ENCODE results near the gene CDHR1.
"Not testable (repeated sequence)": the region's sequence is repeated elsewhere in the genome, so short reads cannot be mapped to it uniquely, and the experiment has no call there.

CDHR1 gene

DNA sequence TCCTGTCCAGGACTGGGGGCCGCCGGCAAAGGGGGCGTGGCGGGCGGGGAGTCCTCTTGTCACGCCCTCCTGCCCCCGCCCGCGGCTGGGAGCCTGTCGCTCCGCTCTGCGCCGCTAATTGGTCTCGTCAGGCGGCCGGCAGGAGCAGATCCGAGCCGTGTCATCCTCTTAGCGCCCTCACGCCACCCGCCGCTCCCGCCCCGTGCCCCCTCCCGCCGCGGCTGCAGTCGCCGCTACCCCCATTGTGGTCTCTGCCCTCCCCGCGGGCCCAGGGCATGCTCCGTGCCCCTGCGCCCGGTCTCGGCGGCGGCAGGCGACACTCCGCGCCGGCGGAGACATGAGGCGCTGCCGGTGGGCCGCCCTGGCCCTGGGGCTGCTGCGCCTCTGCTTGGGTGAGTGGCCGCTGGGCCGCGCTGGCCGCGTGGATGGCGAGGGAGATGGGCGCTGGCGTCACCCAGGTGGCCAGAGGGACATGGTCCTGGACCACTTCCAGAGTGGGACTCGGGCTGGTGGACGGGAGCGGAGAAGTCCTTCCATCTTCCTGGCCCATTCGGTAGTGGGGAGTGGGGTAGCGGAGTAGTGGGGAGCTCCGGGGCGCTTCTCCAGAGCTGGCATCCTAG lies at the start of gene CDHR1:
CDHR1 (plus strand) TSS at position 114 of the 620 bp plus-strand sequence; CDS start at position 338, 224 bp downstream.
- DNase-seq (ENCODE audit: low read depth), result no peak

- no peak for DNase-seq (ENCODE audit: low read depth)
Observed at GRCh38 chr10:84147347-84147746, 47.0 kb upstream of the CDHR1 start.

DNA sequence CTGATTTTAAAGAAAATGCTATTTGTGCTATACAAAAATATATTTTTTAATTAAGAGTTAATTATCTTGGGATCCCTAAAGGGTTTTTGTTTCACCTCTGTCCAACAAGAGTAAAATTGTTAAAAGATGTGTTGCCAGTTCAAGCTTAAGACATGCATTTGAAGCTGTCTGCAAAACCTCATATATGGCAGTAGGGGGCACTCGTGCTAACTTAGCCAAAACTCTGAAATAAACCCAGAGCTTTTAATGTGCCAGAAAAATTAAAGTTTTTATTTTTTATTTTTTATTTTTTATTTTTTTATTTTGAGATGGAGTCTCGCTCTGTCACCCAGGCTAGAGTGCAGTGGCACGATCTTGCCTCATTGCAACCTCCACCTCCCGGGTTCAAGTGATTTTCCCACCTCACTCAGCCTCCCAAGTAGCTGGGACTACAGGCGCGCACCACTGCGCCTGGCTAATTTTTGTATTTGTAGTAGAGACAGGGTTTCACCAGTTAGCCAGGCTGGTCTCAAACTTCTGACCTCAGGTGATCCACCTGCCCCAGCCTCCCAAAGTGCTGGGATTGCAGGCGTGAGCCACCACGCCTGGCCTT lies 46.2 kb upstream of the CDHR1 start:
- DNase-seq (ENCODE audit: low read depth), result peak; percentile 9

DNA sequence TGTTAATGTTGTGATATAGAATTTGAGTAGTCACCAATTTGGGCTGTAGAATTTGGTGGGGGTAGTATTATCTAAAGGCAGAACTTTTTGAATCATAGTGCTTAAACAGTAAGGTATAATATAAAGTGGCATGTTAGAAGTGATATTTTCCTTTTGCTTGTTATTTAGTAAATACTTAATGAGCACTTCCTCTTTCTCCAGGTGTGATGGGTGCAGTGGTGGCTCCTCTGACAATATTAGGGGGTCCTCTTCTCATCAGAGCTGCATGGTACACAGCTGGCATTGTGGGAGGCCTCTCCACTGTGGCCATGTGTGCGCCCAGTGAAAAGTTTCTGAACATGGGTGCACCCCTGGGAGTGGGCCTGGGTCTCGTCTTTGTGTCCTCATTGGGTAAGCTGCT lies 44.5 kb upstream of the CDHR1 start:
- no peak for DNase-seq (ENCODE audit: low read depth)

DNA sequence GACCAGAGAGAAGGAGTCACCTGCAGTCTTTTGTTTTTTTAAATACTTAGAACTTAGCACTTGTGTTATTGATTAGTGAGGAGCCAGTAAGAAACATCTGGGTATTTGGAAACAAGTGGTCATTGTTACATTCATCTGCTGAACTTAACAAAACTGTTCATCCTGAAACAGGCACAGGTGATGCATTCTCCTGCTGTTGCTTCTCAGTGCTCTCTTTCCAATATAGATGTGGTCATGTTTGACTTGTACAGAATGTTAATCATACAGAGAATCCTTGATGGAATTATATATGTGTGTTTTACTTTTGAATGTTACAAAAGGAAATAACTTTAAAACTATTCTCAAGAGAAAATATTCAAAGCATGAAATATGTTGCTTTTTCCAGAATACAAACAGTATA lies 41.6 kb upstream of the CDHR1 start:
- DNase-seq (ENCODE audit: low read depth), result no peak

- no peak for DNase-seq (ENCODE audit: low read depth)
Observed at GRCh38 chr10:84155521-84155920, 38.8 kb upstream of the CDHR1 start.

GRCh38 chr10:84156009-84156408 lies 38.3 kb upstream of the CDHR1 start:
- DNase-seq (ENCODE audit: low read depth), result no peak

GRCh38 chr10:84156768-84157167 lies 37.6 kb upstream of the CDHR1 start:
- no peak for DNase-seq (ENCODE audit: low read depth)

- DNase-seq (ENCODE audit: low read depth), result no peak
Observed at GRCh38 chr10:84158061-84158460, 36.3 kb upstream of the CDHR1 start.

GRCh38 chr10:84158550-84158949 lies 35.8 kb upstream of the CDHR1 start:
- no peak for DNase-seq (ENCODE audit: low read depth)

DNA sequence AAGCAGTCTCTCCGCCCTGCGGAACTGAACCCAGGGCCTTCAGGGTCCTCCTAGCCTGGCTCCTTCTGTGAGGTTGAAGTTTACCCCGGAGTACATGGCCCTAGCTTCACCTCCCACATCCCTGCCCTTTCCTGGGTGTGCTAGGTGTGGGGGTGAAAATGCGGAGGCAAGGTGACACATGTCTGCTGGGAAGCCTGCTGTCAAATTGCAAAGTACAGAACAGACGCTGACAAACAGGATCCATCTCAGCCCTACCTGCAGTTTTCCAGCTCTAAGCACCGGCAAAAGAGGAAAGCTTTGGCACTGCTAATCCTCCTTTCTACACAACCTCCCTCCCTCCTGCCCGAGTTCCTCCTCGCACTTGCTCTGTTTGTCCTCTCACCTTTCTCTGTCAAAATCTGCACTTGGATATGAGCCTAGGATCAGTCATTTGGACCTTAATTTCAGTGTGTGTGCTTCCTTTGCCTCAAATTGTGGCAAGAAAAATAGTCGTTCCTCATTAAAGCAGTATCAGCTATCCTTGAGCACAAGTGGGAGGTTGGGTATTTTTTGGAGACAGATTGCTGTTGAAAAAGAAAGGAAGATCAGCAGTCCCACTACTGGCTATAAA lies 35.2 kb upstream of the CDHR1 start:
- DNase-seq (ENCODE audit: low read depth), result no peak

GRCh38 chr10:84160663-84161362 lies 33.5 kb upstream of the CDHR1 start:
- DNase-seq (ENCODE audit: low read depth), result no peak

- DNase-seq (ENCODE audit: low read depth), result no peak
Observed at GRCh38 chr10:84163996-84164395, 30.3 kb upstream of the CDHR1 start.

- no peak for DNase-seq (ENCODE audit: low read depth)
Observed at GRCh38 chr10:84164442-84164841, 29.9 kb upstream of the CDHR1 start.

DNA sequence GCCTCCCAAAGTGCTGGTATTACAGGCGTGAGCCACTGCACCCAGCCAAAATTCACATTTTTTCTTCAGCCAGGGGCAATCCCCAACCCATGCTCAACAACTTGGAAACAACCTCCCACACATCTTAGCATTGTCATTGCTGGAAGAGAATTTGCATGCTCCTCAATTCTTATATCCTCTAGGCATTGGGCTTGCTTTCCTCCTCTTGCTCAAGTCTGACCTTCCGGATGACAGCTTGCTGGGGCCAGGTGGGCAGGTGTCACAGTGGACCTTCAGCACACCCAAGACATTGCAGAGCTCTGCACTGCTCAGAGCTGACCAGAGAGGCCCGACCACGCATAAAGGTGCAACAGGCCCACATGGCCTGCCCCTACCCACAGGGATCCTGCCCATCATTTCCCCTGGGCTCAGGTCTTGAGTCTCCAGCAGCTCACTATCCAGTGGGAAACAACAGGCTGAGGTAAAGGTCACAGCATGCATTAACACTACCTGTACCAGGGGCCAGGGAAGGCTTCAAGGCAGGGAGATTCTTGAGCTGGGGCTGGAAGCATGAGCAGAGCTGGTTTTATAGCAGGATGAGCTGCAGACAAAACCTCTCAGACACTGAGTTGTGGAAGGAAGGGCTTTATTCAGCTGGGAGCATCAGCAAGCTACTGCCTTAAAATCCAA lies 27.6 kb upstream of the CDHR1 start:
- no peak for DNase-seq (ENCODE audit: low read depth)

DNA sequence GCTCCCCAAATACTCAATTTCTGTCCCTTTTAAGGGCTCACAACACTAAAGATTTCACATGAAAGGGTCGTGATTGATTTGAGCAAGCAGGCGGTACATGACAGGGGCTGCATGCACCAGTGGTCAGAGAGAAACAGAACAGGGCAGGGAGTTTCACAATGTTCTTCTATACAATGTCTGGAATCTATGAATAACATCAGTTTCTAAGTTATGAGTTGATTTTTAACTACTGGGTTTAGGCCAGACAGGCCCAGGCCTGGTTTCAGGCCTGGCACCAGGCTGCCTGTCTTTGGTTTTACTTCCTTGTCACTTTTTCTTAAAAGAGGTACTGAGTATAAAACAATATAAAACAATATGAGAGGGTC lies 27.1 kb upstream of the CDHR1 start:
- DNase-seq (ENCODE audit: low read depth), result not testable (repeated sequence)

DNA sequence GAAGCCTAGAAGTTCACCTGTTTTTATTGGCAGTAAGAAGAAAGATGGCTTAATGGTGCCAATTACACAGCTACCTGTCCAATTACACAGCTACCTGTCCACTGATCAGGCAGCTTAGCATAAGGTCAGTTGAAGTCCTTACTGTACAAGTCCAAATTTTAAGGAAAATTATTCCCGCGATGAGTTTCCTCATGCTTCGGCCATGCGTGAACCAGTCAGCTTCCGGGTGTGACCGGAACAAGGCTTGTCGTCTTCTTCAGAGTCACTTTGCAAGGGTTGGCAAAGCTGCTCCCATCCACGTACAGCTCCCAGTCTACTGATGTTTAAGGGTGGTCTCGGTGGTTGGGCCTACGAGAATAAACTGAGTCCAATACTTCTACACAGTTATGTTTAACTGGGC lies 26.0 kb upstream of the CDHR1 start:
- DNase-seq (ENCODE audit: low read depth), result not testable (repeated sequence)

DNA sequence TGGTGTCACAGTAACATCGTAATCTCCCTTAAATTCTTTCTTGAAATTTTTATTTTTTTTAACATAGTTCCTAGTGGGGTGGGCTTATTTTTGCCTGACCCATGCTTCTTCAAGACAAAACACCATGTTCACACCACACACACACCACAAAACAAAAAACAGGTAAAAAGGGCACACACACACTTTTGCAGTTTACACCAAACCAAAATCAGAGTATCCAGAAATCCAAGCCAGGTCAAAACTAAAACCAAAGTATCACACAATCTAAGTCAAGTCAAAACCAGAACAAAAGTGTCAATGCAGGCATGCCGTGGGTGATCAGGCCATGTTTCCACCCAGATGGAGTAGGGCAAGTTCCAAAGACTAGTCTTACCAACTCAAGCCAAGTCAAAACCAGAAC lies 23.1 kb upstream of the CDHR1 start:
- not testable (repeated sequence) for DNase-seq (ENCODE audit: low read depth)

- DNase-seq (ENCODE audit: low read depth), result not testable (repeated sequence)
Observed at GRCh38 chr10:84171700-84172466, 22.5 kb upstream of the CDHR1 start.

DNA sequence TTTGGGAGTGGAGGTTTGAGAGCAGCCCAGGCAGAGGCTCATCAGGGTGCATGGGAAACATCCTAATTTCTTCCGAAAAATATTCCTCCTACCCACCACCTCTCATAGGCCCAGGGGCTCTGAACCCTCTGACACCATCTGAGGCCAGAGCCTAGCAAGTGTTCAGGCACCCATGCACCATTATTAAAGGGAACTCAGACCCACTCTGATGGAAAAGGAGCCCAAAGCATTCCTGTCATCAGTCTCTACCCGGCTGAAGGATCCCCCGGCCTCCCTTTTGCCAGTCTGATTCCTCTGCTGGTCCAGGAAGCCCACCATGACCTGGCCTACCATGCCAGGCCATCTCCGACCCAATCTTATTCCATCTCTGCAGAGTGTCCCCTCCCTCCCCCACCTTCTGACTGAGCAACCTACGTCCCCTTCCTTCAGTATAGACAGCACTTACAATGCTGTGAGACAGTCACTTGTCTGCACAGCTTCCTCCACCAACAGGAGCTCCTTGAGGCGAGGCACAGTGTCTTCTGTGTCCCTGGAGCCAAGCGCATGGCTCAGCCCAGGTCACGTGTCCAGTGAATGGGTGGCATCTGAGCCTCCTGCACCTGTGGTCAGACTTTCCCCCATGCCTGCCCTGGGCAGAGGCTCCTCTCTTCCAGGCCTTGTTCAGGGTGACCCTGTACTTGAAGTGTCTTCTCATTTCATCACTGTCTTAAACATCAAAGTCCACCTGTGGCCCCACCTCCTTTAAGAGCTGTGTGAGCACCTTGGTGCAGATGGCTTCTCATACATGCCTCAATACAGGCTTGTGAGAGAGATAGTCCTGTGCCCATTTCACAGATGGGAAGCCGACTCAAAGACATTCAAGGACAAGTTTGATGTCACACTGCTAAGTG lies 21.6 kb upstream of the CDHR1 start:
- DNase-seq (ENCODE audit: low read depth), result no peak

DNA sequence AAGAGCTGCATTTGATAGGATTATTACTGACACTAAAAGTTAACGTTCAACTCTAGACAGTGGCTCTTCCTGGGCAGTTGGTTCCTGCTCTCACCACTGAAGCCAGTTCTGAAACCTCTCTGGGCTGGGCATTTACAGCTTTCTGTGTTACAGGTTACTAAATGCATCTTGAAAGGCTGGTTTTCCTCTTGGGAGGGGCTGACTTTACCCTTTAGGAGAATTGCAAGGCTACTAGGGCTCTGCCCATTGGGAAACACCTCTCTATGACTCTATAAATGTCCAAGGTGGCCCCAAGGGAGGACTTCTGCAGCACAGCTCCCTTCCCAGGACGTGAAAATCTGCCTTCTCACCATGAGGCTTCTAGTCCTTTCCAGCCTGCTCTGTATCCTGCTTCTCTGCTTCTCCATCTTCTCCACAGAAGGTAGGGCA lies 20.8 kb upstream of the CDHR1 start, which contains the start of gene GPR15LG:
GPR15LG (plus strand) TSS at position 301 of the 429 bp plus-strand sequence; CDS start at position 352, 51 bp downstream.
- DNase-seq (ENCODE audit: low read depth), result no peak
